ENCODE measurements around the gene RAG1.

Gene RAG1

GRCh38 chr11:36565031-36565610, 2.7 kb upstream of the RAG1 start:
- no peaks in the 10 kb centered on the region for H3K79me2 ChIP-seq (ENCODE audit: low read length)
- TF ChIP-seq CTCF (IDR thresholded peaks at IDR 0.05; ENCODE audit: low read length) (no peak), EZH2phosphoT487 (IDR thresholded peaks at IDR 0.05; ENCODE audit: low read length) (no peak), EZH2 (optimal IDR thresholded peaks at IDR 0.05; ENCODE audit: low read depth, low read length) (no peak)
- H4K20me1 ChIP-seq (ENCODE audit: insufficient read depth, low read length) = no peaks in the 10 kb centered on the region
- no peaks in the 10 kb centered on the region for H3K9me3 ChIP-seq (replicated peaks; ENCODE audit: insufficient read depth, low read length)
- H3K36me3 ChIP-seq (replicated peaks; ENCODE audit: insufficient read depth, low read length) = no peaks in the 10 kb centered on the region
- H3K4me1 ChIP-seq (ENCODE audit: low read length) = no peaks in the 10 kb centered on the region
- no peak overlapping the region for H3K4me2 ChIP-seq (ENCODE audit: low read depth, low read length)
- H2AFZ ChIP-seq (ENCODE audit: low read length) = no peak overlapping the region
- H3K27ac ChIP-seq (ENCODE audit: low read length) = no peak overlapping the region
- no peaks in the 10 kb centered on the region for H3F3A ChIP-seq (ENCODE audit: insufficient read depth, low read length)
- DNase-seq = no peak
- no peak overlapping the region for H3K9ac ChIP-seq (ENCODE audit: low read length)
- no peaks in the 10 kb centered on the region for H3K27me3 ChIP-seq (replicated peaks; ENCODE audit: insufficient read depth, low read length)
- H3K9me2 ChIP-seq (replicated peaks; ENCODE audit: insufficient read depth, low read length) = no peaks in the 10 kb centered on the region
- H3K4me3 ChIP-seq (ENCODE audit: low read length) = no peak overlapping the region

GRCh38 chr11:36566407-36567053, 1.3 kb upstream of the RAG1 start:
- Histone ChIP-seq H3K4me3 (ENCODE audit: low read length) (no peak overlapping the region), H3F3A (ENCODE audit: insufficient read depth, low read length) (no peaks in the 10 kb centered on the region), H3K27me3 (replicated peaks; ENCODE audit: insufficient read depth, low read length) (no peaks in the 10 kb centered on the region), H3K36me3 (replicated peaks; ENCODE audit: insufficient read depth, low read length) (no peaks in the 10 kb centered on the region), H3K9ac (ENCODE audit: low read length) (no peak overlapping the region), H3K4me1 (ENCODE audit: low read length) (no peaks in the 10 kb centered on the region), H2AFZ (ENCODE audit: low read length) (no peak overlapping the region), H3K27ac (ENCODE audit: low read length) (no peak overlapping the region), H3K79me2 (ENCODE audit: low read length) (no peaks in the 10 kb centered on the region), H3K9me3 (replicated peaks; ENCODE audit: insufficient read depth, low read length) (no peaks in the 10 kb centered on the region), H3K9me2 (replicated peaks; ENCODE audit: insufficient read depth, low read length) (no peaks in the 10 kb centered on the region), H4K20me1 (ENCODE audit: insufficient read depth, low read length) (no peaks in the 10 kb centered on the region), H3K4me2 (ENCODE audit: low read depth, low read length) (no peak overlapping the region)
- no peak for DNase-seq
- TF ChIP-seq EZH2 (optimal IDR thresholded peaks at IDR 0.05; ENCODE audit: low read depth, low read length) (no peak), CTCF (IDR thresholded peaks at IDR 0.05; ENCODE audit: low read length) (no peak), EZH2phosphoT487 (IDR thresholded peaks at IDR 0.05; ENCODE audit: low read length) (no peak)

- H3K9me2 ChIP-seq (replicated peaks; ENCODE audit: insufficient read depth, low read length) = no peaks in the 10 kb centered on the region
- H3K4me2 ChIP-seq (ENCODE audit: low read depth, low read length) = no peak overlapping the region
- H3K27me3 ChIP-seq (replicated peaks; ENCODE audit: insufficient read depth, low read length) = no peaks in the 10 kb centered on the region
- no peak overlapping the region for H3K4me3 ChIP-seq (ENCODE audit: low read length)
- DNase-seq = no peak
- H2AFZ ChIP-seq (ENCODE audit: low read length) = no peak overlapping the region
- no peaks in the 10 kb centered on the region for H4K20me1 ChIP-seq (ENCODE audit: insufficient read depth, low read length)
- H3K9me3 ChIP-seq (replicated peaks; ENCODE audit: insufficient read depth, low read length) = no peaks in the 10 kb centered on the region
- TF ChIP-seq CTCF (IDR thresholded peaks at IDR 0.05; ENCODE audit: low read length) (no peak), EZH2phosphoT487 (IDR thresholded peaks at IDR 0.05; ENCODE audit: low read length) (no peak), EZH2 (optimal IDR thresholded peaks at IDR 0.05; ENCODE audit: low read depth, low read length) (no peak)
- no peaks in the 10 kb centered on the region for H3K79me2 ChIP-seq (ENCODE audit: low read length)
- H3K4me1 ChIP-seq (ENCODE audit: low read length) = no peaks in the 10 kb centered on the region
- H3K9ac ChIP-seq (ENCODE audit: low read length) = no peak overlapping the region
- H3F3A ChIP-seq (ENCODE audit: insufficient read depth, low read length) = no peaks in the 10 kb centered on the region
- H3K36me3 ChIP-seq (replicated peaks; ENCODE audit: insufficient read depth, low read length) = no peaks in the 10 kb centered on the region
- H3K27ac ChIP-seq (ENCODE audit: low read length) = no peak overlapping the region
Measured at GRCh38 chr11:36569095-36569494, 1.3 kb downstream of the RAG1 start.
